Left kidney (tissue), 2 donors: ENCODE data around the gene ECM2. TPM values are rescaled to one million over a fixed set of nuclear protein-coding genes. Genes with fewer than 3 reads are reported as not detected.

ENCODE experiments used
- DNase-seq: peaks from one replicate; pipeline ENCODE4 v3.0.0-alpha.2; 2013
- polyA plus RNA-seq: library from polyadenylated mRNA; unstranded; fragments of 120-200 nt; gene quantifications from one replicate; pipeline ENCODE4 v1.2.1, GENCODE V29; 2013; ENCODE audit not compliant: insufficient read length

The ECM2 gene
- polyA plus RNA-seq, 1 donor = 14.9 TPM

GRCh38 chr9:92500725-92501124 is 35.1 kb downstream of the ECM2 start:
- DNase-seq = no peak

- DNase-seq = no peak
Observed at GRCh38 chr9:92499701-92500100, 36.1 kb downstream of the ECM2 start.

- DNase-seq = no peak
Observed at GRCh38 chr9:92496396-92497176, 39.2 kb downstream of the ECM2 start.

- no peak for DNase-seq
Observed at GRCh38 chr9:92494856-92495255, 40.9 kb downstream of the ECM2 start.

GRCh38 chr9:92493749-92494387 is 41.9 kb downstream of the ECM2 start:
- no peak for DNase-seq

DNA sequence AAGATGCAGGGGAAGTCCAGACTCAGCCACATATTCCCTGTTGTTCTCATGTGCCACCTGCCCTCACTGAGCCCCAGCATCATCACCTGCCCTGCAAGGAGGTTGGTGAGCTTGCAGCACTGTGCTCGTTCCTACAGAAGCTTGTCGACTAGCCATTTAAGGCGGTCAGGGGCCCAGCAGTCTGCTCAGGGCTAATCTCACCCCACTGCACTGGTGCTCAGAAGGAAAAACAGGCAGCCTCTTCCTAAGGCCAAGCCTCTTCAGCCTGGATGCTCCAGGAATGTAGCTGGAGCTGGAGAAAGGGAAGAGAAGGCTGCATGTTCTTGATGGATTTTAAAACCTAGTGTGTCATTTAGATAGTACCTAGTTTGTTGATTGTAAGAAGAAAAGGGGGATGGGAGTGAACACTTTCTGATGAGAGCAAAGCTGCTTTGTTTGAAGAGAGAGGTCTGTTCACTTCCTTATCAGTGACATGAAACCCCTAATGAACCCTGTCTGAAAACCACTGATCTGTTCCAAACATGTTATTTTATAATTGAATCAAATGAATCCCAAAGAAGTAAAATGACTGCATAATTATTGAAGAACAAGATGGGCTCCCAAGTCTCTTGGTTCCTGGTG is 42.9 kb downstream of the ECM2 start:
- DNase-seq = no peak

GRCh38 chr9:92488681-92489550 is 46.9 kb downstream of the ECM2 start:
- no peak for DNase-seq

DNA sequence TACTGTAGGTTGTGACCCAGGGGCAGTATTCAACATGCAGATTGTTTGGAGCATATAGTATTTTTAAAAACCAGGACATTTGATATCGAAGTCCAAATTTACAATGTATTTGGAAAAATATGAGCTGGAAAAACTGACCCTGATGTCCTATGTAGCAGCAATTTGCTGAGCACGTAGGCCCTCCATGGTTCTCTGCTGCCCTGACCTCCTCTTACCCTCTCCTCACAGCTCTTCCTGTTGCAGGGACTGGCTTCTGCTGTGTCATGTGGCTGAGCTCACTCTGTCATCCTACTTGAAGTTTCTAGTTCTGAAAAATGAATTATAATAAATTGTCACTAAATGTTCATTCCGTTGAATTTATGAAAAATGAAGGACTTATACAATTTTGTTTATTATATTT is 49.4 kb downstream of the ECM2 start:
- DNase-seq = no peak

DNA sequence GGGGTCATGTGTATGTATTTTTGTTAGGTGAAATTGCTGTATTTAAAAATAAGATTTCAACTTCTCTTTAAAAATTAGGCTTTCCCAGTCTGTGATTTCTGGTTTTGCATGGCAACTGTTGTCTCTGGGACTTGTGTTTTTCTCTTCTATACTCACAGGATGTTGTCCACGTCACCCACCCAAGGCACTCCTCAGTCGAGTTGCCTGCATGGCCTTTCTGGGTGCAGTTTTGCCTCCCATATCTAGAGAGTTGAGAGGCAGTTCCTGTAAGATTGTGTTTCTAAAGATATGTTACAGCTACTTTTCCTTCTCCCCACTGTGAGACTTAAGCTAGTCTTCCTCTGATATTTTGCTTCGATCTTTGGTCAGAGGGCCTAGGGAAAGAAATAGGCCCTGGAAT is 51.2 kb downstream of the ECM2 start:
- no peak for DNase-seq

GRCh38 chr9:92483627-92484545 is 51.9 kb downstream of the ECM2 start:
- no peak for DNase-seq

DNA sequence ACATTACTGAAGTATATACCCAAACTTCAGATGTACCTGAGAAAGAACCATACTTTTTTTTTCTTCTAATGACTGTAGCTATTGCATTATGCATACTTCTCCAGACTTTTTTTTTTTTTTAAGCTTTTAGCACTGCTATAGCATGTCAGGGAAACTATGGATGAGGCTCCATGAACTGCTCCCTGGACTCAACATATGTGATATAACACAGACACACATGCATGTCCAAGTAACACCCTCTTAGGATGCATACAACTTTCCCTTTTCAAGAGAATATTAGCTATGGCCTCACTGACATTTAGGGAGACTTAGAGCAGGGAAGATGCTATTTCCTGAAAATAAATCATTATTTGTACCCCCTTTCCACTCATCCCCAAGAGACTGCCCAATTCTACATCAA is 53.0 kb downstream of the ECM2 start:
- no peak for DNase-seq

DNA sequence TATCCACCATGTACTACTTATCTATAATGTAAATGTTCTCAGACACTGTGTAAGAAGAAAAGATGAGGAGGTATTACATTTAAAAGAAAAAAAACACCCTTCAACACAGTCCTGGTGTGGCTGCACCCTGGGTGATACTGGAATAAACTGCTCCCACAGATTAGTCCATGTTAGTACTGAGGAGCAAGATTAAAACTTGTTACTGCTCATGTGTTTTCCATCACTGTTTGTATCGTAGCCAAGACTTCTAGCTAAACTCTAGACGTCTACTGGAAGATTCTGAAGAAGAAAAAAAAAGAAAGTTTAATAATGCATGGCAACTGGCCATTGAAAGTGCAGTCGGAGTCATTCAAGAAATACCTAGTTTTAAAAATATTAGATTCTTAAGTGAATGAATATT is 53.5 kb downstream of the ECM2 start, which contains the start of gene ASPN:
ASPN (minus strand) TSS at position 178 of the 400 bp plus-strand sequence.
- peak; percentile 70 for DNase-seq

GRCh38 chr9:92480986-92481633 is 54.7 kb downstream of the ECM2 start:
- DNase-seq = no peak

DNA sequence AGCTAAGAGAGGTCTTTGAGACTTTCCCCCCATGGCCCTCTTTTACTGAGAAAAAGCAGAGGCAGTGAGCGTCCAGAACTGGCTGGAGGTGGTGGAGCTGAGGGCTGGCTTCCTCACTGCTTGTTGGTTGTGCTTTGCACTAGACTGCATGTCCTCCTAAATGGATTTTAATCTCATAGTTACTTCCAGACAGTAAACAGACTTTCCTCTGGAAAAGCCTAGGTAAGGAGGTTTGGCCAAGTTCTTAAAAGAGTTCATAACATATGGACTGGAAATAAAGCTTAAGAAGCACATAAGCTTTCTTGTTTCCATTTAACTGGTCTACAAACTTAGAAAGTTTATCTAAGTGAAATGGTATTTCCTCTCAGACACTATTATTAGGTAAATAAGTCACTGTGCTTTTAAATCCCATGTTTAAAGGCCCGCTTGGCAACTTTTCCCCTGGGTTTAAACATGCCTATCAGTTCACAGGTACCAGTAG is 55.5 kb downstream of the ECM2 start:
- DNase-seq = no peak

DNA sequence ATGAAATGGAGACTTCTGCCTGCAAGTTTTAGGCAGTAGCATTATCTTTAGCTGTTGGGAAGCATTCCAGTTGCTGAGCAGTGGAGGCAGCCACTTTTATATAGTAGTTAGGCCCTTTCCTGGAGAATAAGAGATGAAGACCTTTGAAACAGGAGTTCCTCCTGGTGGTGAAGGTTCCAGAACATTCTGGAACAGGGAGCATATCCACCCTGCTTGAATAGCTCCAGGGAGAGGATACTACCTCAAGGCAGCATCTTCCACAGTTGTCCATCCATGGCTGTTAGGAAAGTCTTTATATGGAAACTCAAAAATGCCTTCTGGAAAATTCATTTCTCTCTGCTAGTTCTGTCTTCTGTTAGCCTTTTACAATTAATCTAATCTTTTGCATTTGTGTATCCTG is 56.4 kb downstream of the ECM2 start:
- DNase-seq = no peak

DNA sequence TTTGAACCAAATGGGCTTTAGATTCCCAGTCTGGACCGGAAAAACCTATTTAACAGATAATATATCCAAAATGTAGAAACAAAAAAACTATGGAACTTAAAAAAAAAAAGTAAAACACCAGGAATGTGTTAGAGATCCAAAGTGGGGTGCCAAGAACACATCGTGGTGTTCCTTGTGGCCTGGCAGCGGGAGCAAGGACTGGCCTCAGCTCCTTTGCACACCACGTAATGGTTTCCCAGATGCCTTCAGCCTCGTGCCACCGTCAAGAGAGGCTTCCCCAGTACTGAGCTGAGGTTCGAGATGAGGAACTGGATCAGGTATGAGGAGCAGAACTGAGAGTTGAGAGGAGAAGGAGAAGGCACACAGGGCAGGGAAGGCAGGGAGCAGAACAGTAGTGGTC is 57.0 kb downstream of the ECM2 start:
- DNase-seq = no peak

- no peak for DNase-seq
Observed at GRCh38 chr9:92476962-92477361, 58.8 kb downstream of the ECM2 start.

DNA sequence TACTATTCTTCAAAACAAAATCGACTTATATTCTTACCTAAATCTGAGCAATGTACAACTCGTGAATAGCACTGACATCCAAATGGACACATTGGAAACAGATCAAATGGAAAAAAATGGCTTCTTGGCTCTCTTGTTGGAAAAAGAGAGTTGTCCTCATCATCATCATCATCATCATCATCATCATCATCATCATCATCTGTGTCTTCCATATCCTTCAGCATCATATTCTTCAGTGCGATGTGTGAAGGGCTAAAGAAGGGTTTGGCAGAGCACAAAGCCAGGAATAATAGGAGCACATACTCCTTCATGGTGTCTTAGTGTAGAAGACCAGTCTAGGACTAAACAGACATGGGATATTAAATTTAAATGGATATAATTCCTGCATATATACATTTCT is 61.2 kb downstream of the ECM2 start:
- no peak for DNase-seq

GRCh38 chr9:92468206-92468605 is 67.6 kb downstream of the ECM2 start:
- no peak for DNase-seq

DNA sequence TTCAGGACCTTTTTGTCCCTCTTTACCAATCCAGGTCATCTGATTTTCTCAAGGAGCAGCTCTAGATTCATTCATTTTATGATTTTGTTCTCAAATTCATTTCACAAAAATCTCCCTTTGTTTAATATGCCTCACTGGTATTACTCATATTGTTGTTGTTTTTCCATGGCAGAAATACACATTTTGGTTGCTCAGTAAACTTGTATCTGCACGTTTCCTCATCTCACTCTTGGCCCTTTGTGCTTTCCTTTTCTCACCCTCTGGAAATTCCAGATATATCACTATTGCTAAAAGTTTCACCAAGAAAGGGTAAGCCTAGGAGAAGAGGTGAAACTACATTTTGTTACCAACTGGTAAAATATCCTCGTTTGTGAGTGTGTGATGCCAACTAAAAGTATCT is 68.3 kb downstream of the ECM2 start:
- DNase-seq = no peak

DNA sequence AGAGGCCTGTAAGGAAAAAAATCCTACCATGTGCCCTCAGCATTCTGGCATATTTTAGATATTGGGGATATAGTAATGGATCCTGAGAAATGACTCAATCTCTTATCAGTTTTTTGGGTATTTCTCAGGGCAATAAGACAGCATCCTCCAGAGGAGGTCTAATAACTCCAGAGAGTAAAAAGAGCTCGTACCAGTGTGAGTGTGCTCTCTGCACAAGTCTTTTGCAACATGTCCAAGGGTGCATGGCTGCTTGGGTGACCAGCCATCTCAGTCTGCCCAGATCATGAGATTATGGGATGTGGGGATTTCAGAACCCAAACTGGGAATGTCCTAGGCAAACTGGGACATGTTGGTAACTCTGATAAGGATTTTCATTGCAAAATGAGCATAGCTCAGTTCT is 68.7 kb downstream of the ECM2 start:
- DNase-seq = no peak
